ENCODE measurements around the gene TSHZ1.

- no peak for TF ChIP-seq EZH2 (IDR thresholded peaks at IDR 0.05; ENCODE audit: borderline replicate concordance, low read length)
- no peak for TF ChIP-seq CTCF (IDR thresholded peaks at IDR 0.05; ENCODE audit: low read length)
Measured at GRCh38 chr18:75238786-75239185, 28.2 kb downstream of the TSHZ1 start.
